Measurements from ENCODE around the gene PKD1.

PKD1 gene

DNA sequence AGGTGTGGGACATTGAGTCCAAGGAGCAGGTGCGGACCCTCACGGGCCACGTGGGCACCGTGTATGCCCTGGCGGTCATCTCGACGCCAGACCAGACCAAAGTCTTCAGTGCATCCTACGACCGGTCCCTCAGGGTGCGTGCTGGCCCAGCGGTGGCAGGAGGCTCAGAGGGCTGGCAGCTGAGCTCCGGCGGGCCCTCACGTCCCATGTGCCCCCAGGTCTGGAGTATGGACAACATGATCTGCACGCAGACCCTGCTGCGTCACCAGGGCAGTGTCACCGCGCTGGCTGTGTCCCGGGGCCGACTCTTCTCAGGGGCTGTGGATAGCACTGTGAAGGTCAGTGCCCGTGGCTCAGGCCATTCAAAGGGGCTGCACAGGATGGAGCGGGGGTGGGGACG is 40.3 kb upstream of the PKD1 start:
- Mint-ChIP-seq H3K27ac (no peak overlapping the region), H3K9me3 (no peaks in the 10 kb centered on the region), H3K27me3 (ENCODE audit: low read depth) (no peaks in the 10 kb centered on the region), H3K4me1 (no peaks in the 10 kb centered on the region), H3K4me3 (no peak overlapping the region), H3K36me3 (ENCODE audit: low read depth) (peaks cover 12% of the 10 kb centered on the region)
- TF ChIP-seq, protein P1, sequence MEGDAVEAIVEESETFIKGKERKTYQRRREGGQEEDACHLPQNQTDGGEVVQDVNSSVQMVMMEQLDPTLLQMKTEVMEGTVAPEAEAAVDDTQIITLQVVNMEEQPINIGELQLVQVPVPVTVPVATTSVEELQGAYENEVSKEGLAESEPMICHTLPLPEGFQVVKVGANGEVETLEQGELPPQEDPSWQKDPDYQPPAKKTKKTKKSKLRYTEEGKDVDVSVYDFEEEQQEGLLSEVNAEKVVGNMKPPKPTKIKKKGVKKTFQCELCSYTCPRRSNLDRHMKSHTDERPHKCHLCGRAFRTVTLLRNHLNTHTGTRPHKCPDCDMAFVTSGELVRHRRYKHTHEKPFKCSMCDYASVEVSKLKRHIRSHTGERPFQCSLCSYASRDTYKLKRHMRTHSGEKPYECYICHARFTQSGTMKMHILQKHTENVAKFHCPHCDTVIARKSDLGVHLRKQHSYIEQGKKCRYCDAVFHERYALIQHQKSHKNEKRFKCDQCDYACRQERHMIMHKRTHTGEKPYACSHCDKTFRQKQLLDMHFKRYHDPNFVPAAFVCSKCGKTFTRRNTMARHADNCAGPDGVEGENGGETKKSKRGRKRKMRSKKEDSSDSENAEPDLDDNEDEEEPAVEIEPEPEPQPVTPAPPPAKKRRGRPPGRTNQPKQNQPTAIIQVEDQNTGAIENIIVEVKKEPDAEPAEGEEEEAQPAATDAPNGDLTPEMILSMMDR (IDR thresholded peaks at IDR 0.05; ENCODE audit: unreplicated experiment in 3 of 3) = no peak

DNA sequence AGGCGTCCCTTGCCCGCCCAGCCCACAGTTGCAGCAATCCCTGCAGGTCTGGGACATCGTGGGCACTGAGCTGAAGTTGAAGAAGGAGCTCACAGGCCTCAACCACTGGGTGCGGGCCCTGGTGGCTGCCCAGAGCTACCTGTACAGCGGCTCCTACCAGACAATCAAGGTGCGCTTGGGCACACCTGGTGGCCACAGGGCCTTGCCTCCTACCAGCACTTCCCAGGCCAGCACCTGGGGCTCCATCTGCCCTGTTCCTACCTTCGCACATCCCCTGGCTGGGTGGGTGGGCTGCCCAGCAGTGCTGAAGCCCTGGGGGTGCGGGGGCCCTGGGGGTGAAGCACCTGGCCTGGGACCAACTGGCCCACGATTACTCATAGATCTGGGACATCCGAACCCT is 39.8 kb upstream of the PKD1 start:
- H3K4me1 Mint-ChIP-seq = no peaks in the 10 kb centered on the region
- H3K27me3 Mint-ChIP-seq (ENCODE audit: low read depth) = no peaks in the 10 kb centered on the region
- TF ChIP-seq, protein P1 (IDR thresholded peaks at IDR 0.05; ENCODE audit: unreplicated experiment in 3 of 3) = no peak
- H3K27ac Mint-ChIP-seq = no peak overlapping the region
- no peaks in the 10 kb centered on the region for H3K9me3 Mint-ChIP-seq
- H3K36me3 Mint-ChIP-seq (ENCODE audit: low read depth) = peaks cover 12% of the 10 kb centered on the region
- no peak overlapping the region for H3K4me3 Mint-ChIP-seq

DNA sequence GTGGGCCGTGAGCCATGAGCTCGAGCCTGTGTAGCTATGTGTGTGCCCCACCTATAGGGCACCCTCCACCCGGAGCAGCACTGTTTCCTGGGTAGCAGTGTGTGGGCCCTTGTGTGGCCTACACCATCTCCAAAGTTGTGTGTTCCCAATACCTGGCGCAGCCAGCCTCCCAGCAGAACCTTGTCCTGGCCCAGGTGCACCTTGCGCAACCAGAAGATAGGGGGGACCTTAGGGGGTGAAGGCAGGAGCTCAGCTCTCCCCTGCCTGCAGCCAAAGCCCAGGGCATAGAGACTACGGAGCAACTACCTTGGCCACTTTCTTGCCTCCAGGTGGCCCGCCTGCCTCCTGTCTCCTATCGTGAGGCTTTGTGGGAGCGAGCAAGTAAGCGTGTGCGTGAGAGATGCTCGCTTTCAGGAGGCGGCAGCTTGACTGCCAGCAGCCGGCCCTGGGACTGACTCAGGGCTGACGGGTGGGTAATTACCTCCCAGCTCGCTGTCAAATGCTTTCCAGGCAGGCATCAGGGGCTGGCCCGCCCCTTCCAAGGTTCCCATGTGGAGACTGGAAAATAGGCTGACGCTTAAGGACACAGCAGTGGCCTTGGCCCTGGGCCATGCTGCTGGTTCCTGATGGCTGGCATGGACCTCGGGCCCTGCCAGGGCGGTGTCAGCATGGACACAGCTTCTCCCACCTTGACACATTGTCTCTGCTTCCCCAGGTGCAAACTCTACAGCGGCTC is 38.9 kb upstream of the PKD1 start:
- Mint-ChIP-seq H3K4me3 (no peak overlapping the region), H3K36me3 (ENCODE audit: low read depth) (peaks cover 12% of the 10 kb centered on the region), H3K9me3 (no peaks in the 10 kb centered on the region), H3K4me1 (no peaks in the 10 kb centered on the region), H3K27ac (no peak overlapping the region), H3K27me3 (ENCODE audit: low read depth) (no peaks in the 10 kb centered on the region)
- TF ChIP-seq, protein P1 (IDR thresholded peaks at IDR 0.05; ENCODE audit: unreplicated experiment in 3 of 3) = no peak

DNA sequence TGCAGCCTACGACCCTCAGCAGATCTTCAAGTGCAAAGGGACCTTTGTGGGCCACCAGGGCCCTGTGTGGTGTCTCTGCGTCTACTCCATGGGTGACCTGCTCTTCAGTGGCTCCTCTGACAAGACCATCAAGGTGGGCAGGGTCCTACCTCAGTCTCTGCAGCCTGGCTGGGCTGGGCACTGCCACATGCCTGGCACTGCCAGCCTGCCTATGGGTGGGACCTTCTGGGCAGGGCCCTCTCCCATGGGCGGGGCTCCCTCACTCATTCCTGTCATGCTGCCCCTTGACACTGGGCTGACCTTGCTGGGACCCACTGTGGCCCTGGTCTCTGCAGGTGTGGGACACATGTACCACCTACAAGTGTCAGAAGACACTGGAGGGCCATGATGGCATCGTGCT is 38.2 kb upstream of the PKD1 start:
- TF ChIP-seq, protein P1 (IDR thresholded peaks at IDR 0.05; ENCODE audit: unreplicated experiment in 3 of 3) = no peak
- Mint-ChIP-seq H3K27me3 (ENCODE audit: low read depth) (no peaks in the 10 kb centered on the region), H3K9me3 (no peaks in the 10 kb centered on the region), H3K4me1 (no peaks in the 10 kb centered on the region), H3K36me3 (ENCODE audit: low read depth) (peaks cover 12% of the 10 kb centered on the region), H3K27ac (no peak overlapping the region), H3K4me3 (no peak overlapping the region)

DNA sequence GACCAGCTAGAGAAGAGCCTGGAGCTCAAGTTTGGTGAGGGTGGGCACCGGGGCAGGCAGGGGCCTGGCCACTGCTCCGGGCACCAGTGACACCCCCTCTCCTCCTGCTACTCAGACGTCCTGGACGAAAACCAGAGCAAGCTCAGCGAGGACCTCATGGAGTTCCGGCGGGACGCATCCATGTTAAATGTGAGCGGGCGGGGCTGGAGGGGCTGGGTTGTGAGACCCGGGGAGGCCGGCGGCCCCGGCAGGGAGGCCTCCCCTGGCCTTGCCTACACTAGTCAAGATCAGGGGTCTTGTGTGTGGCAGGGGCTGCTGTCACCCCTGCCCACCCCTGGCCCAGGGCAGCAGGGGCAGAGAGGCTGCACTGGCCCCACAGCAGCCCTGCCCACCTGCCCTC is 37.7 kb upstream of the PKD1 start:
- TF ChIP-seq, protein P1 (IDR thresholded peaks at IDR 0.05; ENCODE audit: unreplicated experiment in 3 of 3) = no peak
- H3K9me3 Mint-ChIP-seq = no peaks in the 10 kb centered on the region
- no peaks in the 10 kb centered on the region for H3K27me3 Mint-ChIP-seq (ENCODE audit: low read depth)
- no peak overlapping the region for H3K27ac Mint-ChIP-seq
- no peaks in the 10 kb centered on the region for H3K4me1 Mint-ChIP-seq
- no peak overlapping the region for H3K4me3 Mint-ChIP-seq
- peaks cover 12% of the 10 kb centered on the region for H3K36me3 Mint-ChIP-seq (ENCODE audit: low read depth)

DNA sequence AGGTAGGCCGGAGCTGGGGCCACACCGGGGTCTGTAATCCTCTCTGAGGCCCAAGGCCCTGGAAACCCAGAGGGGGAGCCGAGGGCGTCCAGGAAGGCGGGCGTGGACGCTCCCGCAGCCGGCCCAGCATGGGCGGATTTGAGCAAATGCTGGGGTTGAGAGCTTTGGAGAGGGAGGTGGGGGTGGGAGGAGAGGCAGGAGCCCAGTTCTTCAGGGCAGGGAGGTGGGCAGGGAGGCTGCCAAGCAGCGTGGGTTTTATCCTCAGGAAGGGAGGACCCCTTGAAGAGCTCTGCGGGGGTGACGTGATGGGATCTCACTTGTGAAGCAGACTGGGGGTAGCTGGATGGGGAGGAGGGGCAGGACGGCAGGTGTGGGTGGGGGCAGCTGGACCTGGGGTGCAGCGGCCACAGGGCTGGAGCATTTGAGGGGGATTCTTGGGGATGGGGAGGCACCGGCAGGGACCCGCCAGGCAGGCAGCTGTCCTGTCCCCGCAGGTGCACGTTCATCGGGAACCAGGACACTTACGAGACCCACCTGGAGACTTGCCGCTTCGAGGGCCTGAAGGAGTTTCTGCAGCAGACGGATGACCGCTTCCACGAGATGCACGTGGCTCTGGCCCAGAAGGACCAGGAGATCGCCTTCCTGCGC is 37.1 kb upstream of the PKD1 start:
- peaks cover 12% of the 10 kb centered on the region for H3K36me3 Mint-ChIP-seq (ENCODE audit: low read depth)
- no peaks in the 10 kb centered on the region for H3K9me3 Mint-ChIP-seq
- H3K27ac Mint-ChIP-seq = no peak overlapping the region
- TF ChIP-seq, protein P1 (IDR thresholded peaks at IDR 0.05; ENCODE audit: unreplicated experiment in 3 of 3) = no peak
- H3K4me1 Mint-ChIP-seq = no peaks in the 10 kb centered on the region
- no peak overlapping the region for H3K4me3 Mint-ChIP-seq
- no peaks in the 10 kb centered on the region for H3K27me3 Mint-ChIP-seq (ENCODE audit: low read depth)
